Breast epithelium (tissue), 3 donors: ENCODE results near the gene MRPS23.

Experiments
- CTCF ChIP-seq, 3 donors: fragments of 450-650 bp; IDR thresholded peaks; one replicate each; pipeline ENCODE4 v1.5.1; 2016 to 2017; ENCODE audit warnings: antibody characterized with exemption in 3 of 3, mild to moderate bottlenecking in 3 of 3, moderate library complexity in 3 of 3
- POLR2A ChIP-seq: fragments of 450-650 bp; IDR thresholded peaks from one replicate; pipeline ENCODE4 v1.6.1; 2016; ENCODE audit warnings: antibody characterized with exemption, mild to moderate bottlenecking, moderate library complexity
- POLR2AphosphoS5 ChIP-seq, 3 donors: sonication (generic); formaldehyde crosslinking; IDR thresholded peaks; one replicate each; pipeline ENCODE4 v1.6.1; 2017; ENCODE audit warnings: antibody characterized with exemption in 3 of 3

GRCh38 chr17:57830880-57831279 lies 19.0 kb downstream of the MRPS23 start:
- no peak for TF ChIP-seq CTCF (IDR thresholded peaks at IDR 0.05)
- no peak for TF ChIP-seq POLR2AphosphoS5 (IDR thresholded peaks at IDR 0.05)
- no peak for TF ChIP-seq POLR2A
